Measurements from ENCODE around the gene SCP2. TPM values are rescaled to one million over a fixed set of nuclear protein-coding genes. Genes with fewer than 3 reads are reported as not detected.

SCP2 gene
- total RNA-seq, 2 donors from 2014 or later: 101 to 137 TPM

DNA sequence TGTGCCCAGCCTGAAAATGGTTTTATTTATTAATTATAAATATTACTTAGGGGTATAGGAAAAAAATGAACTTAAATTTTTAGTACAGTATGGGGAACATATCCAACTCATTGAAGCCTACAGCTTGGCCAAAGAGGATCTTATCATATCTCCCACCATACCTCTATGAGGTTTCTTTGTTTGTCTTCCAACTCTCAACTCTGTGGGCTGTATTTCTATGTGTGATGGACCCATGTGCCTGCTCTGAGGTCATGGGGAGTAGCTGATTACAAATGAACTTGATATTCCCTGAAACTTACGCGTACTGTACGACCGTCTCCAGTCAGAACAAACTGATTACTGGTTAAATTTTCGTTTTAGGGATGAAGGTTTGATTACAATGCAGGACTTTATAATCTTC lies 93.5 kb downstream of the SCP2 start:
- DNase-seq (ENCODE audit: low spot score): no peak
- intact Hi-C loops (cut with DNase I): no loop called here

DNA sequence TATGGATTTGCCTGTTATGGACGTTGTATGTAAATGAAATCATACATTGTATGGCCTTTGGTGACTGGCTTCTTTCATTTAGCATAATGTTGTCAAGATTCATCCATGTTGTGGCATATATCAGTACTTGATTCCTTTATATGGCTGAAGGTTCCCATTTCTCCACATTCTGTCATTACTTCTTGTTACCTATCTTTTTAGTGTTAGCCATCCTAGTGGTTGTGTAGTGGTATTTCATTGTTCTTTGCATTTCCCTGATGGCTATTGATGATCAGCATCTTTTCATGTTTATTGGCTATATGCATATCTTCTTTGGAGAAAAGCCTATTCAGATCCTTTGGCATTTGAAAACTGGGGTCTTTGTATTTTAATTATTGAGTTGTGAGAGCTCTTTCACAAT lies 95.1 kb downstream of the SCP2 start:
- intact Hi-C loops (cut with DNase I): no loop called here
- no peak for DNase-seq (ENCODE audit: low spot score)

DNA sequence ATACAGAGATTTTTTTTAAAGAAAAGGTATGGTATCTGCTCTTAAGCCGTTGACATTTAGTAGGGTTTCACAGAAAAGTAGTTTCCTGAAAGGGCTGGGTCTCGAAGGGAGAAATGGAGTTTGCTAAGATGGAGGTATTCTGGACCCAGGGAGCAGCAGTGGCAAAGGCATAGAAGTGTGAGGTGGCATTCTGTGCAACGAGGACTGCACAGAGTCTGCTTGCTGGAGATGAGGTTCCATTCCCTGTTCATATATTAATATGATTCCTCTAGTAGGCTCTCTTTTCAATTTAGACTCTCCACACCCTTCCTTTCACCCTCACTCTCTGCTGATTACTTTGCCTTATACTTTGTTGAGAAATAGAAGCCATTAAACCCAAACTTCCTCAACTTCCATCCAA lies 96.5 kb downstream of the SCP2 start:
- intact Hi-C loops (cut with DNase I): no loop called here
- no peak for DNase-seq (ENCODE audit: low spot score)

DNA sequence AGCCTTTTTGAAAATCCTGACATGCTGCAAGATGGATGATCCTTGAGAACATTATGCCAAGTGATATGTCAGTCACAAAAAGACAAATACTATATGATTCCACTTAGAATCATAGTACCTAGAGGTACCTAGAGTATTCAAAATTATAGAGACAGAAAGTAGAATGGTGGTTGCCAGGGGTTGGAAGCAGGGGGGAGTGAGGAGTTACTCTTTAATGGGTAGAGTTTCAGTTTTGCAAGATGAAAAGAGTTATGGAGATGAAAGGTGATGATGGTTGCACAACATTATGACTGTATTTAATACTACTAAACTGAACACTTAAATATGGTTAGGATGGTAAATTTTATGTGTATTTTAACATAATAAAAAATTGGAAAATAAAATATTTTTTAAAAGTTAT lies 97.0 kb downstream of the SCP2 start:
- intact Hi-C loops (cut with DNase I): no loop called here
- DNase-seq (ENCODE audit: low spot score): no peak

DNA sequence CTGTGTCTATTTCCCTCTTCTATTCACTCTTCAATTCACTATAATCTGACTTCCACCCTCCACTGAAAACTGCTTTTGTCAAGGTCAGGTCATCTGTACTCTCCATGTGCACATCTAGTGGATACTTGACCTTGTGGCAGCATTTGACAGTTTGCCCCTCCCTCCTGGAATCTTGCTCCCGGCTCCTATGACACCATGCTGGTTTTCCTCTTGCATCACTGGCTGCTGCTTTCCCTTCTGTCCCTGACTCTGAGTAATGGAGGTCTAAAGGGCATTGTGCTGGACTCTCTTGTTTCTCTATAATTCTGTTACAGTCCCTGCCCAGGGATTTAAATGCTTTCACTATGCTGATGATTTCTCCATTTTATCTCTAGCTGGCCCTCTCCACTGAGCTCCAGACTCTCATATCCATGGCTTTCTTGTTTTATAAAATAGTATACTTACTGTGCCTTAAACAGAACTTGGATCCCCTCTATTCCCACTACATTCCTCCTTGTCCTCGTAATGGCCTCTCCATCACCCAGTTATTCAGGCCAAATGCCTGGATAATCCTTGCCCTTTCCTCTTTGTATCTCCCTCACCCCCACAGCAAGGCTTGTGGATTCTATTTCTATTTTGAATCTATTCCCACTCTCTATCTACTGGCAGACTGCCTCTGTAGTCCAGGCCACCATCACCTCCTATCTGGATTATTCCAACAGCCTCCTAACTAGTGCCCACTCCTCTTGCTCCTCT lies 98.1 kb downstream of the SCP2 start:
- DNase-seq (ENCODE audit: low spot score): peak; percentile 86
- intact Hi-C loops (cut with DNase I): no loop called here

DNA sequence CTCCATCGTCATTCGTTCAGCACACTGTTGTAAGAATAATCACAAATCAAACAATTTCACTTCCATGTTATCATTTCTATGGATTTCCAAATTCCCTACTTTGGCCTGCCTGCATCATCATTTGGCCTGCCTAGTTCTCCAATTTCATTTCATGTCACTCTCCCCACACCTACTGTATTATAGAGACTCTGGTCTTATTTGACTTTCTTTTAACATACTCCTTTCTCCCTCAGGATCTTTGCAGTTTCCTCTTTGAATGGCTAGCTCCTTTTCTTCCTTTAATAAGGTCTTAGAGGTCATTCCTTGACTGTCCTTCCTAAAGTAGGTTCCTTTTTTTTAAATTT lies 98.7 kb downstream of the SCP2 start:
- DNase-seq (ENCODE audit: low spot score): no peak

DNA sequence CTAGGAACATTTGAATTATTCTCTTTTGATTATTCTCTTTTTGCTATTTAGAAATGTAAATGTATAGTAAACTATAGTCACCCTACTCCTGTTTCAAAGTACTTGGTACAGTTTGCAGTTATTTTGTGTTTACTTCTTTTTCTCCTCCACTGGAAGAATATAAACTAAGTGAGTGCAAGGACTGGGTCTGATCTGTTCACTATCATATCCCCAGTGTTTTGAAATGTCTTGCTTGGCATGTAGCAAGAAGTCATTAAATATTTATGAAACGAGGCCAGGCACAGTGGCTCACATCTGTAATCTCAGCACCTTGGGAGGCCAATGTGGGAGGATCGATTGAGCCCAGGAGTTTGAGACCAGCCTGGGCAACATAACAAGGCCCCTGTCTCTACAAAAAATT lies 99.2 kb downstream of the SCP2 start:
- intact Hi-C loops (cut with DNase I): no loop called here
- DNase-seq (ENCODE audit: low spot score): no peak

More for the DNA sequence above, 98.7 kb downstream of the SCP2 start:
- intact Hi-C loops (cut with DNase I): no loop called here

DNA sequence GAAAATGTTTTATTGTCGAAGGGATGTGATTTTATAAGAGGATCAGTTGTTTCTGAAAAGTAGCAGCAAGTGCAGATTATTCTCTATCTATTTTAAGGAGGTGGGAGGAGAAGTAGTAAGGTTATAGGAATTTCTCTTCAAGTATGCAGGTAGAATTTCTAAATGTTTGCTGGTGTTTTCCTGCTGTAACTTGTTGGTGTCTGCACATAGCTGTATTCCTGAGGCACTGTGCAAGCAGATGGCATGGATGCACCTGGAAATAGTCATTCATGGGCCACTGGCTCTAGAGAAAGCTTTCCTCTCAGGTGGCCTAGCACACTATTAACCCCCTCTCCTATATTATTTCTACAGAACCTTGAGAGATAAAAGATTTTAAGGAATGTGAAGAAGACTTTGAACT lies 104.7 kb downstream of the SCP2 start:
- intact Hi-C loops (cut with DNase I): no loop called here

DNA sequence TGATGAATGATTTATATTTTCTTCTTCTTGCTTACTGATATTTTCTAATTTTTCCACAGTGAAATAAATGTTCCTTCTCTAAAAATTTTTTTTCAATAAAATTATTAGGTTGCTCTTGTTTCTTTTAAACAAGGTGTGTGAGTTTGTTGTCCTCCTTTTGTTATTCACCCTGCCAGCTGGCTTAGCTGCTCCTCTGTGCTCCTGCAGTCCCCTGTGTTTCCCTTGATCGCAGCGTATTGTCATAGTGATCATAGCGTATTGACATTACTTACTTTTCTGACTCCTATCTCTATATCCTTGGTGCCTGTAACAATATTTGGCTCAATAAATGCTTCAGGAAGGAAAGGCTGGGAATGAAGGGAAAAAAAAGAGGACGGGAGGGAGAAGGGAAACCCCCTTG lies 110.1 kb downstream of the SCP2 start:
- intact Hi-C loops (cut with DNase I): no loop called here
- DNase-seq (ENCODE audit: low spot score): no peak

More for the DNA sequence above, 104.7 kb downstream of the SCP2 start:
- no peak for DNase-seq (ENCODE audit: low spot score)

DNA sequence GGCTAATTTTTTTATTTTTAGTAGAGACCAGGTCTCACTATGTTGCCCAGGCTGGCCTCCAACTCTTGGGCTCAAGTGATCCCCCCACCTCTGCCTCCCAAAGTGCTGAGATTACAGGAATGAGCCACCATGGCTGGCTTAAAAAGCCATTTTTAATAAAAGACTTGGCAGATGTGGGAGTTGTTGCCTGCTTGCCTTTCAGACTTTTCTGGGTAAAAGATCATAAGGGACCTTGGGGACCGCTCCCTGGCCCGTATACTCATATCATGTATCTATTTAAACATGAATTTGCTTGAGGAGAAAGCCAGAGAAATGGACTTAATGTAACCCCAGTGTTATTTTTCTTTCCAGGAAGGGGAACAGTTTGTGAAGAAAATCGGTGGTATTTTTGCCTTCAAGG lies 111.5 kb downstream of the SCP2 start:
- no peak for DNase-seq (ENCODE audit: low spot score)
- intact Hi-C loops (cut with DNase I): no loop called here

DNA sequence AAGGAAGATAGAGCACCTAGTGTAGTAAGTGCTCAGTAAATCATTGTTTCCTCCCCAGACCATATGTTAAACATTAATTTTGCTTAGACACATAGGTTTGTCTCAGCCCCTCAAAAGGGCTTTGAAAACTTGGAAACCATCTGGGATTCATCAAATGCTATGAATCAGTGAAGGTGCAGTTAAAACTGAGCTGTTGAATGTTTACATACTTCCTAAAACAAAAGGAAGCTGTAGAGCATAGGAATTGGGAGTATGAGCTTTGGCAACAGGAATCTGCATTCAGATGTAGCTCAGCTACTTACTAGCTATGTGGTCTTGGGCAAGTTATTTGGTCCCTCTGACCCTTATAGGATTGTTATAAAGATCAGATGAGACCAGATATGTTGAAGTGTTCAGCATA lies 116.2 kb downstream of the SCP2 start:
- intact Hi-C loops (cut with DNase I): loop anchor here in 1 of 2 donors (5.0 kb wide), 1 partner anchor 971 kb away; no protein-coding TSS in a partner anchor
- DNase-seq (ENCODE audit: low spot score): no peak

DNA sequence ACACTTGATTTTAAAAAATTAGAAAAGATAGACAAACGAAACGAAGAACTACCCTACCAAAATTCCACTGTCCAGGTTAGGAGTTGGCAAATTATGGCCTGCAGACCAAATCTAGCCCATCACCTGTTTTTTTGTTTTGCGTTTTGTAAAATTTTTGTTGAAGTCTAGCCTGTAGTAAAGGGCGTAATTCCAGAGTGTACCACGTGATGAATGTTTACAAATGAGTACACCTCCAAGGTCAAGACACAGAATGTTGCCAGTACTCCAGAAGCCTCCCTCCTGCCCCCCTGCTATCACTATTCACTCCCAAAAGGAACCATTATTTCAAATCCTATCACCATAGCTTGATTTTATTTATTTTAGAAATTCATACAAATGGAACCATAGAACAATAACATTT lies 117.8 kb downstream of the SCP2 start:
- intact Hi-C loops (cut with DNase I): loop anchor here in 1 of 2 donors (5.0 kb wide), 1 partner anchor 973 kb away; no protein-coding TSS in a partner anchor
- DNase-seq (ENCODE audit: low spot score): no peak

DNA sequence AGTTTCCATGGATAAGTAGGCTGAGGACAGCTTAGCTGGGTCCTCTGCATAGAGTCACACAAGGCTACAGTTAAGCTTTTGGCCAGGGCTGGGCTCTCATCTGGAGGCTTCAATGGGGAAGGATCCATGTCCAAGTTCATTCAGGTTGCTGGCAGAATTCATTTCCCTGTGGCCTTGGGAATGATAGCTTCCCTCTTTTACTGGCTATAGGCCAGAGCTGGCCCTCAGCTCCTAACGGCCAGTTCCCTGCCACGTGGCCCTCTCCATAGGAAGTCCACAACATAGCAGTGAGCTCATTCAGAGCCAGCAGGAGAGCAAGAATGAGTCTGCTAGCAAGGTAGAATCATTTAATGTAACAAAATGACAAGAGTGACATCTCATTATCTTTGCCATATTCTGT lies 119.9 kb downstream of the SCP2 start:
- no peak for DNase-seq (ENCODE audit: low spot score)
- intact Hi-C loops (cut with DNase I): no loop called here

DNA sequence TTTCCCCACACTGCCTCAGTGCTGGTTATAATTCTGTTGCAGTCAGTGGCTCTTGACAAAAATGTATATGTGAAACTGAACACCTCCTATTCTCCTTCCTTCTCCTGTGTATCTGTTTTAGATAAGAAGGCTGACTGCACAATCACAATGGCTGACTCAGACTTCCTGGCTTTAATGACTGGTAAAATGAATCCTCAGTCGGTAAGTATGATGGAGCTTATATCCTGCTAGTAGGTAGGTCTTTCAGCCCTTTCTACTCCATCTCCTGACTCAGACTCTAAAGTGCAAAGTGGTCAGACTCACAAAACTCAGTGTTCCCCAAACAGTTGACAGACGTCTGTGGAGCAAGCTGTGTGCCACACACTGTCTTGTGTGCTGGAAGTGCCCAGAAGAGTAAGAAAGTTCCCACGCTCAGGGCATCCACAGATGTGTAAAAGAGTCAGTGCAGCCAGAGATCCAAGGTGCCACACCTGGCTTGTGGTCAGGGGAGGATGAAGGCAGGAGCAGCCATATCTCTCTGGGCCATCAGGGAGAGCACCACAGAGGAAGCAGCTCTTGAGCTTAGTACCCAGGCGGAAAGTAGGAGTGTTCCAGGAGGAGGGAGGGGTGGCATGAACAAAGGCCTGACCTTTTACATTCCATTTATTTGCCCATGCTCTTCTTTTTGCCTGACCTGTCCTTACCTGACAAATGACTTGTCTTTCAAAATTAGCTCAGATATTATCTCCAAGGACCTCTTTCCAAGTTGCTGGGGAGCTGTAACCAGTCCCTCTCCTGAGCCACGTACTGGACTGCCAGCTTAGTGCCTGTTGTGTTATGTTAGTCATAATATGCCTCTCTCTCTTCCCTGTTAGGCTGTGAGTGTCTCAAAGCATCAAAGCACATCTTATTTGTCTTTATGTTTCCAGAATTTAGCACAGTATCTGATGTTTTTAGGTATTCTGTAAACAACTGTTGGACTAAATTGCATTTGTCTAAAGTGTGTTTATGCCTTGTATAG lies 121.0 kb downstream of the SCP2 start:
- intact Hi-C loops (cut with DNase I): no loop called here
- DNase-seq (ENCODE audit: low spot score): no peak

DNA sequence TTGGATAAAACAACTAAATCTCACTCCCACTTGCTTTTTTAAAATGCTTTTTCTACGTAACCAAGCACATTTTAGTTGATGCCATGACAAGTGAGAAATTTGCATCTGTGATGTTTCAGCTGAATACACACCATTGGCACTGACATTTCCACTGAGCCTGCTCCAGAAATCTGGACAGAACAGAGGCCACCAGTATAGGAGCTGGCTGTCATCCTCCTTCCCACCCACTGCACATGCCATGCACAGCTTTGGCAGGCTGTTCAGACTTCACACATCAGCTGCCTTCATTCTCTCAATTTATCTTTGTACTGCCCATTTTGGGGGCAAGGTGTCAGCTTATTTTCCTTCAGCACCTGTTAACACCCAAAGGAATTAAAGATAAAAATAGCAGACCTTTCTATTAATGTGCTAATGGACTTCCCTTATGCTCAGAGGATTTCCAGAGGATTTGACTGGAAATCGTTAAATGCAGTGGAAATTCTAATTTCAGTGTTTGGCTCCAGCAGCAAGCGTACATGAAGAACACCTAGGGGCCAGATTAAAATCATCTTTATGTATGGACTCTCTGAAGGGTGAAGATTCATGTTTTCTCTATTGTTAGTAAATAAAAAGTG lies 122.0 kb downstream of the SCP2 start:
- no peak for DNase-seq (ENCODE audit: low spot score)

DNA sequence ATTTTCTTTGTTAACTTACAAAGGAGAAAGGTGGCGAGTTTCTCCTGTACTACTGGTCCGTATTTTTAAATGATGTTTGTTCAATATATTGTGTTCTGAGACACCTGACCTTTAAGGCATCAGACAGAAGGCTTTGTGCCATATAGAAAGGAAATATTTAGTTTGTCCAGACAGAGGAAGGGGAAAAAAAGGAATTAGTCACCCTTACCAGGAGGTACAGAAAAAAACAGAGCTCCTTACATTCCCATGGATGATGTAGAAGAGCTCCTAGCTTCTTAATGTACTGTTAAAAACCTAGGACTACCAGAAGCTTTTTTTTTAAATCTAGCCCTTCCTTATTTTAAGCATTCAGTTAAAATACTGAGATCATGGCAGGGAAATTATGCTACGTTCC lies 122.5 kb downstream of the SCP2 start:
- no peak for DNase-seq (ENCODE audit: low spot score)
- intact Hi-C loops (cut with DNase I): no loop called here

More for the DNA sequence above, 122.0 kb downstream of the SCP2 start:
- intact Hi-C loops (cut with DNase I): no loop called here

DNA sequence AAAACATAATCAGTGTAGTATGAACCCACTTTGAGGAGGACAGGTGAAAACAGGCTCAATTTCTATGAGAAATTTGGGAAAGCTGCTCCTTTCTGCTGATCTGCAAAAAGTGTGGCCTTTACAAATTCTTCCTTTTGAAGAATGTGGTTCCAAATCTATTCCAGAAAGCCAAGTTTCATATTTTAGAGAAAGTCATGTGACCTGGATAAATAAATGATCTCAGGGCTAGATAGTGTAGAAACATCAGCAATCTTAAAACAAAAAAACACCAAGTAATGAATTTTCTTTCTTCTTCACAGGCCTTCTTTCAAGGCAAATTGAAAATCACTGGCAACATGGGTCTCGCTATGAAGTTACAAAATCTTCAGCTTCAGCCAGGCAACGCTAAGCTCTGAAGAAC lies 123.2 kb downstream of the SCP2 start:
- no peak for DNase-seq (ENCODE audit: low spot score)
- intact Hi-C loops (cut with DNase I): no loop called here

DNA sequence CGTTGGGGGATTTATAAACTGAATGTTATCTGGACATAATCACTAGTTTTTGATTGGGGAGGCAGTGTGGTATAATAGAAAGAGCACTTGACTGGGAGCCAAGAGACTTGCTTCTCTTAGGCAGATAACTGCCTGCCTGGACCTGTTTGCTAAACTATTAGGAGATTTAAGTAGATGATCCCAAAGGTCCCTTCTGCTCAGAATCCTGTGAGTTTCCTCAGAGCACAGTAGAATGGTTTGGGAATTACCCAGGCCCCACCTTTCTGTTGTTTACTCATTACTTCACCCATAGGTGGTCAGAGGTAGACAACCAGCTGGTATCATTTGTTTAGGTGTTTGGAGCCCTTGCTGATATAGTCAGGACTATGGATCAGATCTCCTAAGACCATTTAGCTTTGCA lies 124.6 kb downstream of the SCP2 start:
- intact Hi-C loops (cut with DNase I): no loop called here
- no peak for DNase-seq (ENCODE audit: low spot score)

DNA sequence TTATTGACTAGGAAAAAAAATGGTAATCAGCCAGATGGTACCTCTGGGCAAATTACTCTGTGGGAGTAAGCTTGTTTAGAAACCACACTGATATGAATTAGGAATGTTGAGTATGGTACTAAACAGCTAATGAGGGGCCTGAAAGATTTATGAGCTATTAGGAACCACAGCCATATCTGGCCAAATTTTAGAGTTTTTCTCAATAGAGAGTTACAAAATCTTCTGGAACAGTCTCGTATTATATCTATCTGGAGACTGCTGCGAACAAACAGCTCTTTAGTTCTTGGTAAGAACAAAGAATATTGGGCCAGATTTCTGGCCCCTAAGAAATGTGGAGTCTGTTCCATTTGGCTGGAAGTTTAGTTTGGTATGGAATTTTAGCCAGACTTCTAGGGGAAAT lies 130.1 kb downstream of the SCP2 start:
- DNase-seq (ENCODE audit: low spot score): no peak
- intact Hi-C loops (cut with DNase I): no loop called here

DNA sequence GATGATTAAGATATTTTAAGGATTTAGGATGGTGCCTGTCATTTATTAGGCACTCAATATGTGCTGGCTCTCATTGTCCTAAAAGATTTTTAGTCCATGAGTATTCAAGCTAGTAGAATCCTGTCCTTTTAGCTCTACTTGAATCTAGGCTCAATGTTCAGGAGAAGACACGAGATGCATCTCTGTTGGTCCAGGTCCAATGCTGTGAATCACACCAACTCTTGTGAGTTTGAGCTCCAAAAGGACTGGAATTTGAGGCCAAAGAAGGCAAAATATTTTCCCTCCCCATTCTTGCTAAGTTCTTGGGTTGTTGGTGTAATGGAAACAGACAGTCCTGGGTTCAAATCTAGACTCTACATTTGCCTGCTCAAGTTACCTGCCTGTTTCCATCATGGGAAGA lies 133.5 kb downstream of the SCP2 start:
- no peak for DNase-seq (ENCODE audit: low spot score)
- intact Hi-C loops (cut with DNase I): loop anchor here (10.0 kb wide), 2 partner anchors 124 to 136 kb away; partner anchors contain the start of genes ECHDC2 (in 1 of the 2) and SCP2 (in 1 of the 2)

Measured in posterior vena cava (tissue), 2 donors.